Measurements from ENCODE around the gene SLIT3.

GRCh38 chr5:169148138-169148740 is 152.7 kb downstream of the SLIT3 start:
- TF ChIP-seq CTCF (conservative IDR thresholded peaks at IDR 0.05; ENCODE audit: low read depth, low read length) (no peak), EZH2 (IDR thresholded peaks at IDR 0.05; ENCODE audit: low read length, unreplicated experiment) (no peak), EZH2phosphoT487 (IDR thresholded peaks at IDR 0.05; ENCODE audit: borderline replicate concordance, low read length) (no peak)

Measured in PC-3 (cell line).